Measurements from ENCODE around the gene SPTLC3.

SPTLC3 gene

GRCh38 chr20:13183005-13183404, 174.2 kb downstream of the SPTLC3 start:
- no peak for DNase-seq (ENCODE audit: low spot score)
- in situ Hi-C loops (cut with MboI; ENCODE audit: low sequenced_read_pairs, unreplicated experiment), result no loop called here
- no peak for TF ChIP-seq CTCF (IDR thresholded peaks at IDR 0.05; ENCODE audit: borderline replicate concordance, control extremely low read depth, extremely low read depth, insufficient read depth, missing control alignments)

DNA sequence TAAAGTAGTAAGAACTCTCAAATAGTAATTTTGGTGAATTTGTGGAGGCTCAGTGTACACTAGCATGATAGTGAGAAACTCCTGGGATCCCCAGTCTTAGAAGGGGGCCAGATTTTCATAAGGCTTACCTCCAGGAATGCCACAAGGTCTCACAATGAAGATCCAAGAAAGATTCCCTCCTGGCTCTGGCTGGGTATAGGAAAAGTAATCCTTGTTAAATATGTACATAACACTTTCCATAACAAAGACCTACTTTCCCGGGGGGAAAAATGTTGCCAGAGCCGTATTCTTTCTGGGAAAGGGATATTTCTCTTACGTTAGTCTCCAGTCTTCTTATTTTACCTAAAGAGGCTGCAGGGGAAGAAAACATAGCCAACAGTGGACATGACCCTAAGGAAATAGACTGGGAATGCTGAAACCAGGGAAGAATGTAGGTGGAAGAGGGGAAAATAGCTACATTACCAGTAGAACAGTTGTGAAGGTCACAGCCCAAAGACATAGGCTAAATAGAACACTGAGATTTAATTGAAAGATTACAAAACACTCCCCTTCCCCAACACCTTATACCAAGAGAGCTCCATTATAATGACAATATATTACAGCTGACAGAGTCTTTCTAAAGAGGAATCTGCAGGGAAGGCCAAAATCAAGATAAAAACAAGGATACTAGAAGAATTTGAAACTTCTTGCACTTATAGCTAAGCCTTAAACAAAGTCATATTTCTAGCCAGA, 177.4 kb downstream of the SPTLC3 start:
- TF ChIP-seq CTCF (IDR thresholded peaks at IDR 0.05; ENCODE audit: borderline replicate concordance, control extremely low read depth, extremely low read depth, insufficient read depth, missing control alignments), result no peak
- no peak for DNase-seq (ENCODE audit: low spot score)
- in situ Hi-C loops (cut with MboI; ENCODE audit: low sequenced_read_pairs, unreplicated experiment), result no loop called here

DNA sequence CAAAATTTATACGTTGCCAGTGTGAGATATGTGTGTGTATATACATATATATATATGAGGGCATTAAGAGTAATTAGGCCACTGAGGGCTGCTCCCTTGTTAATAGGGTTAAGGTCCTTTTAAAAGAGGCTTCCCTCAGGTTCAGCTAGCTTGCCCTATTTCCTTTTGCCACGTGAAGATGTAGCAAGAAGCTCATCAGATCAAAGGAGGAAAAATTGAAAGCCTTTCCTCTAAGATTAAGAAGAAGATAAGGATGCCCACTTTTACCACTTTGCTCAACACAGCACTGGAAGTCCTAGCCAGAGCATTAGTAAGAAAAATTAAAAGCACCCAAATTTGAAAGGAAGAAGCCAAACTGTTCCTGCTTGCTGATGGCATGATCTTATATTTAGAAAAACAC, 179.1 kb downstream of the SPTLC3 start:
- no peak for DNase-seq (ENCODE audit: low spot score)
- no peak for TF ChIP-seq CTCF (IDR thresholded peaks at IDR 0.05; ENCODE audit: borderline replicate concordance, control extremely low read depth, extremely low read depth, insufficient read depth, missing control alignments)
- in situ Hi-C loops (cut with MboI; ENCODE audit: low sequenced_read_pairs, unreplicated experiment), result no loop called here

- in situ Hi-C loops (cut with MboI; ENCODE audit: low sequenced_read_pairs, unreplicated experiment), result no loop called here
Observed at GRCh38 chr20:13199279-13199678, 190.5 kb downstream of the SPTLC3 start.

GRCh38 chr20:13200767-13201500, 192.2 kb downstream of the SPTLC3 start:
- in situ Hi-C loops (cut with MboI; ENCODE audit: low sequenced_read_pairs, unreplicated experiment), result no loop called here
- no peak for DNase-seq (ENCODE audit: low spot score)
- no peak for TF ChIP-seq CTCF (IDR thresholded peaks at IDR 0.05; ENCODE audit: borderline replicate concordance, control extremely low read depth, extremely low read depth, insufficient read depth, missing control alignments)

More at GRCh38 chr20:13199279-13199678, 190.5 kb downstream of the SPTLC3 start:
- no peak for DNase-seq (ENCODE audit: low spot score)
- no peak for TF ChIP-seq CTCF (IDR thresholded peaks at IDR 0.05; ENCODE audit: borderline replicate concordance, control extremely low read depth, extremely low read depth, insufficient read depth, missing control alignments)

DNA sequence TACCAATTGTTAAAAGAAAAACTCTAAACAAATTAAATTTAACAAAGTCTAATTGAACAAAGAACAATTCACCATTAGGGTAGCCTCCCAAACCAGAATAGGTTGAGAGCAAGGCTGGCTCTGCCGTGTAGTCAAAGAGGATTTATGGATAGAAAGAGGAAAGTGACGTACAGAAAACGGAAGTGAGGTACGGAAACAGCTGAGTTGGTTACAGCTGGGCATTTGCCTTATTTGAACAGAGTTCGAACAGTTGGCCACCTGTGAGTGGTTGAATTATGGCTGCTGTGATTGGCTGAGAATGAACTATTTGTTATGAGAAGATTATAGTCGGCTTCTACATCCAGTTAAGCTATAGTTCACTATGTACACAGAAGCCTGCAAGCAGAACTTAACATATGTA, 193.8 kb downstream of the SPTLC3 start:
- TF ChIP-seq CTCF (IDR thresholded peaks at IDR 0.05; ENCODE audit: borderline replicate concordance, control extremely low read depth, extremely low read depth, insufficient read depth, missing control alignments), result no peak
- no peak for DNase-seq (ENCODE audit: low spot score)
- in situ Hi-C loops (cut with MboI; ENCODE audit: low sequenced_read_pairs, unreplicated experiment), result no loop called here
